Measurements from ENCODE around the gene SLC9A8. TPM values are rescaled to one million over a fixed set of nuclear protein-coding genes. Genes with fewer than 3 reads are reported as not detected.

Gene SLC9A8
- polyA plus RNA-seq, 3 donors from 2014 or later = 2.5 to 9.1 (median 3.2) TPM

DNA sequence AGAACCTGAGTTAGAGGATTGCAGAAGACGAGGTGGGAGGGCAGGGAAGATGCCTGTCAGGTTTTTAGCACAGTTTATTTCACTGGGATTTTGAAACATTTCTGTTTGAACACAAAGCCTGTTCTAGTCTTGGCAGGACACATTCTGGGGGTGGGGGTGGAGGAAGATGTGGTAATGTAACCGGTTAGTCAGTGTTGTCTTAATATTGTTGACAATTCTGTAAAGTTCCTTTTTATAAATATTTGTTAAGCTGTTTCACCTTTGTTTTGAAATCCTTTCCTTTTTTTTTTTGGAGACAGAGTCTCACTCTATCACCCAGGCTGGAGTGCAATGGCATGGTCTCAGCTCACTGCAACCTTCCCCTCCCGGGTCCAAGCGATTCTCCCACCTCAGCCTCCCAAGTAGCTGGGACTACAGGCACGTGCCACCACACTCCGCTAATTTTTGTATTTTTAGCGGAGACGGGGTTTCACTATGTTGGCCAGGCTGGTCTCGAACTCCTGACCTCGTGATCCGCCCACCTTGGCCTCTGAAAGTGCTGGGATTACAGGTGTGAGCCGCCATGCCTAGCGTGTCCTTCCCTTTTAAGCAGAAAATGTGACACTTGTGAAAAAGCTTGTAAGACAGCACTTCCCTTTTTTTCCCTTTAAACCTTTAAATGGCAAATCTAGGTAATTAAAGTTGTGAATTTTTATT, 20.2 kb downstream of the SLC9A8 start:
- DNase-seq = no peak
- Mint-ChIP-seq H3K27me3 (ENCODE audit: low read depth in 3 of 3) (peaks cover 0 to 4% (median 1%) of the 10 kb centered on the region in 3 donors), H3K27ac (peak overlapping the region in 2 of 6 donors; percentile 19 to 55), H3K9me3 (no peaks in the 10 kb centered on the region), H3K36me3 (peaks cover 7 to 36% (median 11%) of the 10 kb centered on the region in 3 donors), H3K4me1 (peaks cover 0 to 4% of the 10 kb centered on the region in 2 donors), H3K4me3 (no peak overlapping the region)

DNA sequence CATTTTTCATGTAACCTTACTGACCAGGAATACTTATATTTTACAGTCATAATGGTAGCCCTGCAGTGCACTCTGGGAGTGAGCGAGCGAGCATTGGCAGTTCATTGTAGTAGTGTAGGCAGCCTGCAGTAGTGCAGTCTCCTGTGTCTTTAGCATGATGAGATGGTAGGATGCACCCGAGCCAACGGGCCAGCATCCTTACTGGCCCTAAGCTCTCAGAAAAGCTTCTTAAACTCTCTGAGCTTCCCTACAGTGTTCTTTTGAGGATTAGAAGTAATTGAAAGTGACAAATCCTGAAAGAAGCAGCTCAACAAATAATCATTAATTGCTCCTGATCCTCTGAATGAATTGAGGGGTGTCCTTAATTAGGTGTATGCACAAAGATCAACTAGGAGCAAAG, 20.9 kb downstream of the SLC9A8 start:
- DNase-seq = no peak
- Mint-ChIP-seq H3K27ac (no peak overlapping the region), H3K4me3 (no peak overlapping the region), H3K36me3 (peaks cover 7 to 36% (median 11%) of the 10 kb centered on the region in 3 donors), H3K9me3 (no peaks in the 10 kb centered on the region), H3K4me1 (peaks cover 1 to 4% of the 10 kb centered on the region in 2 donors), H3K27me3 (ENCODE audit: low read depth in 3 of 3) (peaks cover 0 to 4% (median 1%) of the 10 kb centered on the region in 3 donors)

DNA sequence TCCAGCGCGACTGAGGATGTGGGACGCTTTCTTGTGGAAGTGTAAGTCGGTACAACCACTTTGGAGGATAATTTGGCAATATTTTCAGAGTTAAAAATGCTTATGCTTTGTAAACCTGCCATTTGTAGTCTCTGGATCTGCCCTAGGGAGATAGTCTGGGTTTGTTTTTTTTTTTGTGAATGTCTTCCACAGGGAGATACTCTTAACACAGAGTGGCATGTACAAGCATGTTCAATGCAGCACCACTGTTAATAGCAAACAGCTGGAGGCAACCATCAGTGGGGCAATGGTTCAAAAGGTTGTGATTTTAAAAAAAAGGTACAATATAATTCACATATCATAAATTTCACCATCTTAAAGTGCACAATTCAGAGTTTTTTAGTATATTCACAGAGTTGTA, 22.4 kb downstream of the SLC9A8 start:
- Mint-ChIP-seq H3K9me3 (no peaks in the 10 kb centered on the region), H3K36me3 (peaks cover 4 to 29% (median 11%) of the 10 kb centered on the region in 3 donors), H3K27me3 (ENCODE audit: low read depth in 3 of 3) (peaks cover 0 to 1% (median 1%) of the 10 kb centered on the region in 3 donors), H3K27ac (no peak overlapping the region), H3K4me3 (no peak overlapping the region), H3K4me1 (peaks cover 2 to 11% of the 10 kb centered on the region in 2 donors)
- DNase-seq = no peak

DNA sequence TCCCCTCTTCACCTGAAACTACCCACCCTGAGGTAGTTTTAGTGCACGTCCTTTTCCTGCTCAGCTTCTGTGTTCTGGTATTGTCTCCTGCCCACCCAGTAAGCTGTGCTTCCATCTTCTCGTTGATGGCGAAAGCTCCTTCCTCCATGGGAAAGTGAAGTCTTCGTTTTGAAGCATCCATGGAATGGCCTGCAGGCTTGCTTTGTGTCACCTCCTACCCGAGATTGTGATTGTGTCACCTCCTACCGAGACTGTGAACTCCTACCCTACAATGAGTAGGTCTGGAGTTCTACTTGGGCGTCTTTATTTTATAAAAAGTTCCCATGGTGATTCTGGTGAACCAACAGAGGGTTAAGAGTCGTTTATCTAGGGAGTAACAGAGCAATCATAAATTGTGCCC, 25.9 kb downstream of the SLC9A8 start:
- Mint-ChIP-seq H3K27me3 (ENCODE audit: low read depth in 3 of 3) (peaks cover 0 to 1% (median 0%) of the 10 kb centered on the region in 3 donors), H3K9me3 (no peaks in the 10 kb centered on the region), H3K4me3 (no peak overlapping the region), H3K4me1 (peaks cover 2 to 11% of the 10 kb centered on the region in 2 donors), H3K27ac (peak overlapping the region in 1 of 6 donors; percentile 29), H3K36me3 (peaks cover 13 to 25% (median 19%) of the 10 kb centered on the region in 3 donors)
- DNase-seq = no peak

DNA sequence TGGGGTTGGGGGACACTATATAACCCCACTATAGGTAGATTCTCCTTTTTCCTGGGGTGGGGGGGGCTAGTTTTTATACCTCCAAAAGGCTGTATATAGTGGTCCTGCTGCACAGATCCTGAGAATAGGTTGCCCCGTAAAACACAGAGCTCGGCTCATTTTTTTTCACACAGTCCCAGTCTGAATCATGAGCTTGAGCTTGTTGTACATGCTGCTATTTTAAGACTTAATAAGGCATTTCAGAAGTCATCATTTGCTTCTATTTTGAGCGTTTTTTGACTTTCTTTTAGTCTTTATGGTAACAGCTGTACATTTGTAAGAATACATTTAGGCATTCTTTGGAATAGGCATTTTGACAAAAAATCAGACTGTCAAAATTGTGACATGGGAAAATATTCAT, 30.5 kb downstream of the SLC9A8 start:
- Mint-ChIP-seq H3K27ac (no peak overlapping the region), H3K27me3 (ENCODE audit: low read depth in 3 of 3) (no peaks in the 10 kb centered on the region), H3K36me3 (peaks cover 9 to 11% (median 9%) of the 10 kb centered on the region in 3 donors), H3K4me1 (peaks cover 3 to 11% of the 10 kb centered on the region in 2 donors), H3K4me3 (no peak overlapping the region), H3K9me3 (no peaks in the 10 kb centered on the region)
- no peak for DNase-seq

DNA sequence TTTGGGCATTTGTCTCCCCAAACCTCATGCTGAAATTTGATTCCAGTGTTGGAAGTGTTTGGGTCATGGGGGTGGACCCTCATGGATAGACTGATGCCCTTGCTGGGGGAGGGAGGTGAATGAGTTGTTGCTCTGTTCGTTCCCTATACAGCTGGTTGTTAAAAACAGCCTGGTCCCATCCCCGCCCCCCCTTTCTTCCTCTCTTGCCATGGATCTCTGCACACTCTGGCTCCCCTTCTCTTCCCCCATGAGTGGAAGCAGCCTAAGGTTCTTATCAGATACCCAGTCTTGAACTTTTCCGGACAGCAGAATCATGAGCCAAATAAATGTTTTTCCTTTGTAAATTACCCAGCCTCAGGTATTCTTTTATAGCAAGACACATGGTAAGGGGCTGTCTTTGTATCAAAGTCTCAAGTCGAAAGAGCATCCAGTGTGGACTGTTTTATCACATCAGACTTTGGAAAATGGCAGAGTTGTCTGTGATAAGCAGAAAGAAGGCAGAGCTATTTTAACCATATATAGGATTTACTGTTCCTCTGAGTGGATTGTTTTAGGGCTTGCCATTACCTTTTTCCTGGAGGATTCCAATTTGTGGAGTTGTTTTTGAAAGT, 31.2 kb downstream of the SLC9A8 start:
- Mint-ChIP-seq H3K4me3 (no peak overlapping the region), H3K27me3 (ENCODE audit: low read depth in 3 of 3) (no peaks in the 10 kb centered on the region), H3K27ac (peak overlapping the region in 1 of 6 donors; percentile 42), H3K9me3 (no peaks in the 10 kb centered on the region), H3K4me1 (peaks cover 3 to 6% of the 10 kb centered on the region in 2 donors), H3K36me3 (peaks cover 12 to 16% (median 16%) of the 10 kb centered on the region in 3 donors)
- no peak for DNase-seq

DNA sequence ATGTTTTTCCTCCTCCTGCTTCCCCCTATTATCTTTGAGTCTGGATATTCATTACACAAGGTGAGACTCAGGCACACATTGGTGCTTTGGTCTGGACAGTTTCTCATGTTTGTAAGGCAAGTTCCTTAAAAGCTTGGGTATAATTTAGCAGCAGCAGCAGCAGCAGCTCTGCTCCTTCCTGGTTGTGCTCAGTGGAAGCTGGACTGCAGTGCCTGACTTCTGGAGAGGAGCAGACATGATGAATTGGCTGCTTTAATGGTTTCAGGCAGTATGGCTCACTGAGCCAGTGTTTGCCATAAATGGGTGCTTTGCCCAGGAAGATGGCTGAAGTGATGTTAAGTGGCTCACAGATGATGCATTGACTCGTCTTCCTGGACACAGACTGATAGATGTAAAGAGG, 32.4 kb downstream of the SLC9A8 start:
- DNase-seq = no peak
- Mint-ChIP-seq H3K4me1 (peaks cover 0 to 3% of the 10 kb centered on the region in 2 donors), H3K27ac (peak overlapping the region in 3 of 6 donors; percentile 1 to 71 (median 31)), H3K27me3 (ENCODE audit: low read depth in 3 of 3) (no peaks in the 10 kb centered on the region), H3K36me3 (peaks cover 14 to 28% (median 18%) of the 10 kb centered on the region in 3 donors), H3K4me3 (no peak overlapping the region), H3K9me3 (no peaks in the 10 kb centered on the region)

DNA sequence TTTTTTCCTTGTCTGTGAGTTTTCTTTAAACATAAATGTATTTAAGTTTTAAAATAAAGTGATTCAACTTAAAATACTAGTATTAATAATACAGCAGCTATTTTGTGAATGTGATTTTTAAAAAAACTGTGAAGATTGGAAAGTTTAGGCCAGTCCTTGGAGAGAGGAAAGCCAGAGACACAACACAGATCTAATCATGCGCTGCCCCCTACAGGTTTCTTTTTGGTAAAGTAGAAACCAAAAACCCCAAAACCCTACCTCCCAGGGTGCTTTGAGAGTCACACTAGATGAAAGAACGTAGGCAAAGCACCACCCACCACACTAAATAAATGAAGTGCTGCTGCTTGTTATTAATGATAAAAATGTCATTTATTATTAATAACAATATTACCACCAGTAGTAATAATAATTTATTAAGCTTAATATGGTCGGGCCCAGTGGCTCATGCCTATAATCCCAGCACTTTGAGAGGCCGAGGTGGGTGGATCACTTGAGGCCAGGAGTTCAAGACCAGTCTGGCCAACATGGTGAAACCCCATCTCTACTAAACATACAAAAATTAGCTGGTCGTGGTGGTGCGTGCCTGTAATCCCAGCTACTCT, 33.7 kb downstream of the SLC9A8 start:
- Mint-ChIP-seq H3K4me1 (peaks cover 3 to 5% of the 10 kb centered on the region in 2 donors), H3K27ac (no peak overlapping the region), H3K4me3 (no peak overlapping the region), H3K36me3 (peaks cover 14 to 32% (median 23%) of the 10 kb centered on the region in 3 donors), H3K27me3 (ENCODE audit: low read depth in 3 of 3) (no peaks in the 10 kb centered on the region), H3K9me3 (no peaks in the 10 kb centered on the region)
- DNase-seq = peak; percentile 43 to 54 (median 51)

DNA sequence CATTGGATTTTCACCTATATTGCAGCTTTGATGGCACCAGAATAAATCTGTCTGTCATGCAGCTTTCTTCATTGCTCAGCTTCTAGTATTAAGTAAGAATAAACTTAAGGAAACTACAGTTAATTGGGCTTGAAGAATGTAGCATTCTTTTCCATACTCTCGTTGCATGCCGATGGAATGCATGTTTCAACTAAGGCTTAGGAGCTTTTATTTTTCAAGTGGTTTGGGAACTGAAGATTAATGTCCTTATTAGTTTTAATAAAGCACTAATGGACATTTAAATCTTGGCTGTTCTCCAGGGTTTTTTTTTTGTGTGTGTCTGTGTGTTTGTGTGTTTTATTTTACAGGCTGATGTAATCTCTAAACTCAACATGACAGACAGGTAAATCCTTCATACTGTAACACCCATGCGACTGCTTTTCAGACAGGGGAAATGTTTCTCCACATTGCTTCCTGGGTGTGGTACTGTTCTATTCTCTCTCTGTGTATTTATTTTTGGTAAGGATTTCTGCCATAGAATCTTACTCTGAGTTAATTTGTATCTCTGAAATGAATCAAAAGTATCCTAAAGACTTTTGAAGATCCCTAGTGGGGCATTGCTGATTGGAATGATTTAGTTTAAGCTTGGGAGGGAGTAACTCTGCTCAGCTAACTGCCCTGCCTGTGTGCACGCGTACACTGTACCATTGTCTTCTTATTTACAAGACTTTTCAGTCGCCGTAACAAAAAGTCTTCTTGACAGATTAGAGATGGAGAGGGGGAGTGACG, 38.0 kb downstream of the SLC9A8 start:
- peaks cover 1 to 5% of the 10 kb centered on the region in 2 donors for H3K4me1 Mint-ChIP-seq
- no peaks in the 10 kb centered on the region for H3K9me3 Mint-ChIP-seq
- H3K4me3 Mint-ChIP-seq = no peak overlapping the region
- no peak overlapping the region for H3K27ac Mint-ChIP-seq
- no peak for DNase-seq
- no peaks in the 10 kb centered on the region for H3K27me3 Mint-ChIP-seq (ENCODE audit: low read depth in 3 of 3)
- H3K36me3 Mint-ChIP-seq = peaks cover 10 to 32% (median 31%) of the 10 kb centered on the region in 3 donors

DNA sequence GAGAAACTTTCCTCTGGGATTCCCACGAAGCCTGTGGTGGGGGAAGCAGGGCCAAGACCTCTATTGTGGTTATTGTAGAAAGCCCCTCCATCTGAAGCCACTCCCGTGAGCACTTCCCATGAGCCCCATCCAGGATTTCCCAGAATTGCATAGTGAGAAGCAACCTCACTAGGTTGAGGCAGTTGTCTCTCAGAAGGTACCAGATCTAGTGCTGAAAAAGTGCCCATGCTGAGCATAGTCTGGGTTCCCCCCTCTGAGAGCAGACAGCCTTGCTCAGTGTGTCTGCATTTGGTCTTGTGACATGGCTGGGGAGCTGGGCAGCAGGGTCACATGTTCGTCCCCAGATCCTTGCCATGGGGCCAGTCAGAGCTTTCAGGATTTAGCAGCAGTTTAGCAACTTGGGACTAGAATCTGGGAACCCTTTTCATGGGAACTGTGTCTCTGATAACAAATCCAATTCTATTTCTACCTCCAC, 38.6 kb downstream of the SLC9A8 start:
- Mint-ChIP-seq H3K27me3 (ENCODE audit: low read depth in 3 of 3) (no peaks in the 10 kb centered on the region), H3K27ac (no peak overlapping the region), H3K4me3 (no peak overlapping the region), H3K4me1 (peaks cover 1 to 5% of the 10 kb centered on the region in 2 donors), H3K9me3 (no peaks in the 10 kb centered on the region), H3K36me3 (peaks cover 10 to 36% (median 35%) of the 10 kb centered on the region in 3 donors)
- DNase-seq = no peak

DNA sequence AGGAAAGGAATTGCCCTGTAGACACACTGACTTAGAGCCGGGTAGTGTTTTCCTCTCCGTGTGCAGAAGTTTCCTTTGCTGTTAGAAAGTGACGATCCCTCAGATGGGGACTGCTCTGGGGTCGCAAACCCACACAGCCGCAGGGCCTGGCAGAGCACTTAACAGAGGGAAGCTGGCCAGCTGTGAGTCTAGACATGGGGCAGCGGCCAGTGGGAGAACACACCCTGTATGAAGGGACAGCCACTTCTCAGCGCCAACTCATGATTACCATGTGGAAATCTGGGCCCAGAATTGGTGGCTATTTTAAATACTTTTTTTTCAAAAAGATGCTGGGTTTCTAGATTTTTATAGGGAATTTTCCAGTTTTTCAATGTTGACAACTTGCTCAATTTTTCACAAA, 39.4 kb downstream of the SLC9A8 start:
- Mint-ChIP-seq H3K27ac (no peak overlapping the region), H3K9me3 (no peaks in the 10 kb centered on the region), H3K4me3 (no peak overlapping the region), H3K4me1 (peaks cover 1 to 5% of the 10 kb centered on the region in 2 donors), H3K27me3 (ENCODE audit: low read depth in 3 of 3) (no peaks in the 10 kb centered on the region), H3K36me3 (peaks cover 10 to 41% (median 39%) of the 10 kb centered on the region in 3 donors)
- no peak for DNase-seq

DNA sequence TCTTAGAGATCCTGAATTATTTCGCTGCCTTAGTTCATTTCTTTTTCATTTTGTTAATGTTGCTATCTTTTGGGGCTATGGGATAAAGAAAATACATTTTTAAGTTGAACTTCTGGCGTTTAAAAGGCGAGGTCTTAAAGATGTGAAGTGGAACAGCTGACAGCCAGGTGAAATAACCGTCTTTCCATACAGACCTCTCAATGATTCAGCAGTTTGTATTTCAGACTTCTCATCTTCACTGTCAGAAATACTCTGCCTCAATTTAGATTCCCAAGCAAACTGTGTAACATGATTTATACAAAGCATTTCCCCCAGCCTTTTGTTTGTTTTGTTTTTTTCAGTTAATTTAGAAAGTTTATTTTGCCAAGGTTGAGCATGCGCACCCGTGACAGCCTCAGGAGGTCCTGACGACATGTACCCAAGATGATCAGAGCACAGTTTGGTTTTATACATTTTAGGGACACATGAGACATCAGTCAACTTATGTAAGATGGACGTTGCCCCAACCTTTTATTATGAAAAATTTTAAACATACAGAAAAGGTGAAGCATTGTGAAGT, 40.0 kb downstream of the SLC9A8 start:
- no peaks in the 10 kb centered on the region for H3K27me3 Mint-ChIP-seq (ENCODE audit: low read depth in 3 of 3)
- H3K36me3 Mint-ChIP-seq = peaks cover 10 to 43% (median 40%) of the 10 kb centered on the region in 3 donors
- no peak overlapping the region for H3K4me3 Mint-ChIP-seq
- peaks cover 1 to 5% of the 10 kb centered on the region in 2 donors for H3K4me1 Mint-ChIP-seq
- no peak for DNase-seq
- no peak overlapping the region for H3K27ac Mint-ChIP-seq
- H3K9me3 Mint-ChIP-seq = no peaks in the 10 kb centered on the region

DNA sequence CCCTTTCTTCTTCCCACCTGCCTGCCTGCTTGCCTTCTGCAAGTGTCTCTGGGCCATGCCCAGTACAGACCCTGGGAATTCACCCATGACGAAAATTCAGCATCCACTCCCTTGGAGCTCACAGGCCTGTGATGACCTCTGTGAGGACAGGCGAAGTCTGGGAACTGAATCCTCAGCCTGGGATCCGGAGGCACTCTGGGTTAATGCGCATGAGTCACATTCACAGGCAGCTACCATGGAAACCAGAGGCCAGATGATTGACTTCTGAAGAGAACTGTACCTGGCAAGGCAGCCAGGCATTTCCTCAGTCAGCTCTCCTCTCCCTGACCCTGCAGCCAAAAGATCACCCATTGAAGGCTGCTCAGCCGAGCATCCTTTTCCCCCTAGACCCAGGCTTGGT, 41.0 kb downstream of the SLC9A8 start:
- H3K27ac Mint-ChIP-seq = peak overlapping the region in 1 of 6 donors; percentile 50
- peaks cover 9 to 41% (median 40%) of the 10 kb centered on the region in 3 donors for H3K36me3 Mint-ChIP-seq
- no peak overlapping the region for H3K4me3 Mint-ChIP-seq

More for the DNA sequence above, 41.0 kb downstream of the SLC9A8 start:
- Mint-ChIP-seq H3K4me1 (peaks cover 1 to 5% of the 10 kb centered on the region in 2 donors), H3K9me3 (no peaks in the 10 kb centered on the region), H3K27me3 (ENCODE audit: low read depth in 3 of 3) (no peaks in the 10 kb centered on the region)
- no peak for DNase-seq

Data from immature natural killer cell (primary cell).